ENCODE results near the gene MED12L.

MED12L gene

DNA sequence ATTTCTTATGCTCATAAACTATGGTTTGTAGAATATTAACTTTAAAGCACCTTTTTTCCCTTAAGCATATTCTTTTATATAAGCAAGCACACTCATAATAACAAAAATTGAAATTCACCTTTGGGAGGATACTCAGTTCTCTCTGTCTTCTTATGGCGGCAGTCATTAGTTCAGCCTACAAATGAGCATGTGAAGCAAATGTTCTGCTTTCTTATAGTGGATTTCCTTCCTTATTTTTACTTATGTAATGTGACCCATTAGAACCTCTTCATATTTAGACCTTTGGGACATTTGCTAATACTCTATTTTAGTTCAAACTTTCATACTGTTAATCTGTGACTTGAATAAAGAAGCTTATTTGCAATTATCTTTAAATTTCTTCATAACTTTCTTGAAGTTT, 243.9 kb downstream of the MED12L start, which contains the start of gene P2RY13:
TSS of gene P2RY13 (minus strand) at position 187 of the 400 bp plus-strand sequence. CDS start at position 166, 21 bp downstream.
- no peak for DNase-seq (ENCODE audit: low read depth)
- H3K4me3 ChIP-seq (ENCODE audit: low read depth, low read length), result no peak within 1 kb of the TSS
- TF ChIP-seq, protein P1, sequence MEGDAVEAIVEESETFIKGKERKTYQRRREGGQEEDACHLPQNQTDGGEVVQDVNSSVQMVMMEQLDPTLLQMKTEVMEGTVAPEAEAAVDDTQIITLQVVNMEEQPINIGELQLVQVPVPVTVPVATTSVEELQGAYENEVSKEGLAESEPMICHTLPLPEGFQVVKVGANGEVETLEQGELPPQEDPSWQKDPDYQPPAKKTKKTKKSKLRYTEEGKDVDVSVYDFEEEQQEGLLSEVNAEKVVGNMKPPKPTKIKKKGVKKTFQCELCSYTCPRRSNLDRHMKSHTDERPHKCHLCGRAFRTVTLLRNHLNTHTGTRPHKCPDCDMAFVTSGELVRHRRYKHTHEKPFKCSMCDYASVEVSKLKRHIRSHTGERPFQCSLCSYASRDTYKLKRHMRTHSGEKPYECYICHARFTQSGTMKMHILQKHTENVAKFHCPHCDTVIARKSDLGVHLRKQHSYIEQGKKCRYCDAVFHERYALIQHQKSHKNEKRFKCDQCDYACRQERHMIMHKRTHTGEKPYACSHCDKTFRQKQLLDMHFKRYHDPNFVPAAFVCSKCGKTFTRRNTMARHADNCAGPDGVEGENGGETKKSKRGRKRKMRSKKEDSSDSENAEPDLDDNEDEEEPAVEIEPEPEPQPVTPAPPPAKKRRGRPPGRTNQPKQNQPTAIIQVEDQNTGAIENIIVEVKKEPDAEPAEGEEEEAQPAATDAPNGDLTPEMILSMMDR (conservative IDR thresholded peaks at IDR 0.05; ENCODE audit: low read depth, low read length), result no peak

DNA sequence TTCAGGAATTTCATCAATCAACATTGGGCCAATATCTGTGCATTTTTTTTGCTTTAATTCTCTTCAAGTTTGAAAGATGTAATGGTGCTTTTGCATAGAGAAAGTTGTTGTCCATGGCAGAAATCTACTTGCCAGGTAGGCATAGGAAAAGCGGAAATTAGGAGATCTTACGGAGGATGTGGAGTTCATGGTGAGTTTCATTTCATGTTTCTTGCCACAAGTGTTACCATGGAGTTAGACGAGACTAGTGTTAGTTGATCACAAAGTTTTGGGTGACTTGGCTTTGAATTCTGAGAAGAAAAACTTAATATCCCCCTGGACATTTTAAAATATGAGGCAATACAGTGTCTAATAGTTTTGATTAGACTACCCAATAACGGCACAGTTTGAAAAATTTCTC, 244.9 kb downstream of the MED12L start:
- DNase-seq (ENCODE audit: low read depth), result no peak
- TF ChIP-seq, protein P1 (conservative IDR thresholded peaks at IDR 0.05; ENCODE audit: low read depth, low read length), result no peak
- H3K4me3 ChIP-seq (ENCODE audit: low read depth, low read length), result no peak overlapping the region

DNA sequence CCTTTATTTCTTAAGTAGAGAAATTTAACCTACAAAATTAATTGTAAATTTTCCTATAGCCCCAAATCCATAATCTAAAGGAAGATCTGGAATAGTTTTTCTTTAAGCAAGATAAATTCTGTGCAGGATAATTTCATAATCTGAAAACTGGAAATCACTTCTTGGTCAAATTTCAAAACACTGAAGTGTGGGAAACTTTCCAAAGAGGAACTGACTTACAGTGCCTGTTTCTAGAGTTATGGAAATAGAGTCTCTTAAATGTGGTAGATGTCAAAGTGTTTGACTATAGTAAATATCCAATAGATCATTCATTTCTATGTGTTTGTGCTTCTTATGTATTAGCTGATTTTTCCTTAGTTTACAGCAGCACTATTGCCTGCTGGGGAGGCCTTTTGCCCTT, 245.4 kb downstream of the MED12L start:
- TF ChIP-seq, protein P1 (conservative IDR thresholded peaks at IDR 0.05; ENCODE audit: low read depth, low read length), result no peak
- peak; percentile 52 for DNase-seq (ENCODE audit: low read depth)

DNA sequence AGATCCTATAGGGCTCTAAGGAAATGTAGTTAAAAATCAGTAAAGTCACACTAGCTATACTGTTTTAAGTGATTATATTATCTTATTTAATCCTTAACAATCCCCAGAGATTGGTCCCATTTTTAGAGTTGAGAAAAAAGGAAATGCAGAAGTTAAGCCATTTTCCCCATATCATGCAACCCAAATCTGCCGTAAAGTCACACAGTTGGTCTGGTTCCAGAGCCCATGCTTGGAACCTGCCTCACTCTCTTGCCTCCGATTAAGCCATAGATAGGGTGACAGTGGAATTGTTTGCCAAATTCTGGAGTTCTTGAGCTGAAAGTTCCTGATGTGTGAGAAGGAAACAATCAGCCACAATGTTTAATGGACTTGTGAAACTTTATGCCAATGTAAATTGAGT, 246.2 kb downstream of the MED12L start:
- TF ChIP-seq, protein P1 (conservative IDR thresholded peaks at IDR 0.05; ENCODE audit: low read depth, low read length), result no peak
- DNase-seq (ENCODE audit: low read depth), result no peak
- no peak overlapping the region for H3K4me3 ChIP-seq (ENCODE audit: low read depth, low read length)

More for the DNA sequence above, 245.4 kb downstream of the MED12L start:
- H3K4me3 ChIP-seq (ENCODE audit: low read depth, low read length), result no peak overlapping the region

DNA sequence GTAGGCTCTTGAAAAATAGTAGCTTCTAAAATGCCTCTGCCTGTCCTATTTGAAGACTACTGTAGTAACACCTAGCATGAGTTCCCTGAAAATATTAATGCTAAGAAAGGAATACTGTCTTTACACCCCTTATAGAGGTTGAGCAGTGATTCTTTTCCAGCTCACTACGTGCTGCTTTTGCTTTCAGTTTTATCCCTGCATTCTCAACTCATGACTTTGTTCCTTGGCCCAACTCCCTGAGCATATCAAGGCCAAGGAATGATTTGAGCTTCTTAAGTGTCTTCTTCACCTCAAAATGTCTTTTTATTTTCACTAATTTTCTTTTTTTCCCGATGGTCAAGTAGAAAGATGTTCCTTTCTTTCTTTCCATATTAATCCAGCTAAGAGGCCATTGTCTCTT, 260.4 kb downstream of the MED12L start:
- peak; percentile 80 for DNase-seq (ENCODE audit: low read depth)
- TF ChIP-seq, protein P1 (conservative IDR thresholded peaks at IDR 0.05; ENCODE audit: low read depth, low read length), result no peak
- no peak overlapping the region for H3K4me3 ChIP-seq (ENCODE audit: low read depth, low read length)

DNA sequence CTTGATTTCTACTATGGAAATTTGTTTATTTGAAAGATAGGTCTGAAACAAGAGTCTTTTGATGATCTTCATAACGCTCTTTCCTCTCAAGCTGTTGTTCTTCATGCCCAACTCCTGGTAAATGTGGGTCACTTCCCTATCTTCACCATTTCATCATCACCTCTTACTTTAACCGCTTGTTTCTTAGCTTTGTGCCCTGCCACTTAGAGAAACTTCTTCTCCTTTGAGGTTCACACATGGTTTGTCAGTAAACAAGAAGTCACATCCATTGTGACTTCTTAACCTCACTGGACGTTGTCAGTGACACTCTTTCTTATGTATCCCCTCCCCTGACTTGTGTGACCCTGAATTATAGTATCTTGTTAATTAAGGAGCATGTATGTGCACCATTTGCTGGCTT, 260.8 kb downstream of the MED12L start:
- DNase-seq (ENCODE audit: low read depth), result no peak
- TF ChIP-seq, protein P1 (conservative IDR thresholded peaks at IDR 0.05; ENCODE audit: low read depth, low read length), result no peak
- no peak overlapping the region for H3K4me3 ChIP-seq (ENCODE audit: low read depth, low read length)

DNA sequence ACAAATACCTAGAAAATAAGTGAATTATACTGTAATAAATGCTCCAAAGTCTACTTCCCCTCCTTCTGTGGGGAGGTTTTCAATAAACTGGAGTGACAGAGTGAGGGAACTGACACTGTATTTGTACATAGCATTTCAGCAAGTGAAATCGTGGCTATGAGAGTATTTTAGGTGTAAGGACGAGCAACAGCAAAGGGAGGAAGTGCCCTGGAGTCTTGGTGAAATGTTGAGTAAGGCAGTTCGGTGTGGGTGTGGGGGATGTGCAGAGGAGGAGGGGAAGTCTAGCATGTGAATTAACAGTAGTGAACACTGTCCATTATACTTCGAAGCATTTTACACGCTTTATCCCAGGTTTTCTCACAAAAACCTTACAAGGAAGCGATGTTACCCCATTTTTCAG, 262.0 kb downstream of the MED12L start:
- DNase-seq (ENCODE audit: low read depth), result no peak
- H3K4me3 ChIP-seq (ENCODE audit: low read depth, low read length), result no peak overlapping the region
- TF ChIP-seq, protein P1 (conservative IDR thresholded peaks at IDR 0.05; ENCODE audit: low read depth, low read length), result no peak

Measured in choroid plexus epithelial cell (primary cell).